K562 (cell line): ENCODE measurements around the gene CAMK2B. TPM values are rescaled to one million over a fixed set of nuclear protein-coding genes. Genes with fewer than 3 reads are reported as not detected.

Experiments
- ATAC-seq: fragments of 200-7000 bp; cut with Tn5 transposase; 3 replicates; pipeline ENCODE4 v1.9.1; 2020; ENCODE audit warnings: moderate library complexity
- BruUV-seq: library from RNA; stranded (reverse); fragments of 400-500 nt; replicated peaks from 2 replicates; lab custom pipeline; 2021; lab: Mats Ljungman, UMichigan
- CTCF ChIA-PET: fragments of 300-600 bp; formaldehyde crosslinking; extraction: SDS; loops from one replicate; lab custom pipeline; 2021; ENCODE audit warnings: low intra/inter-chr PET ratio; lab: Yijun Ruan, JAX
- POLR2A ChIA-PET: fragments of 300-600, 350-650 bp; sonication (Branson Sonifier 250); formaldehyde crosslinking; extraction: SDS; loops from one replicate; lab custom pipeline; 2021; ENCODE audit warnings: antibody characterized with exemption, inconsistent platforms; lab: Yijun Ruan, JAX
- DNase-seq, 4 experiments: peaks; one replicate each; pipeline versions ENCODE4 v3.0.0 to v3.0.0-alpha.2; 2011 to 2018; ENCODE audit warnings: low spot score in 3 of 4, mixed read lengths in 3 of 4; ENCODE audit errors: extremely low read depth in 1 of 4
- FAIRE-seq: peaks from 2 replicates; lab custom pipeline; 2011; peaks lifted over from hg19 to GRCh38; lab: Jason Lieb, UNC
- H2AFZ ChIP-seq: 2 replicates; pipeline ENCODE4 v1.6.0; 2011; ENCODE audit warnings: low read depth, low read length, control low read depth, inconsistent platforms
- H3K27ac ChIP-seq: fragments of 200-600 bp; 3 replicates; pipeline ENCODE4 v1.8.0; 2011; ENCODE audit warnings: low read depth, mild to moderate bottlenecking, control low read depth, inconsistent platforms, low read length, moderate library complexity, mixed read lengths; ENCODE audit errors: extremely low read depth
- H3K27me3 ChIP-seq, 2 experiments: fragments of 300-600 bp in 1 of 2; 2 replicates in 1 of 2; 3 replicates in 1 of 2; pipeline versions ENCODE4 v1.6.0 to v1.8.0; 2011; ENCODE audit warnings: inconsistent platforms in 2 of 2, low read length in 2 of 2, mild to moderate bottlenecking in 1 of 2, mixed read lengths in 1 of 2, moderate library complexity in 1 of 2; ENCODE audit not compliant: control insufficient read depth in 2 of 2, insufficient read depth in 2 of 2
- H3K36me3 ChIP-seq: fragments of 300-600 bp; 3 replicates; pipeline ENCODE4 v1.8.0; 2011; ENCODE audit warnings: mild to moderate bottlenecking, low read length, inconsistent platforms; ENCODE audit not compliant: control insufficient read depth, insufficient read depth
- H3K4me1 ChIP-seq, 2 experiments: fragments of 200-600 bp in 1 of 2; replicated peaks in 1 of 2; 2 replicates in 1 of 2; 3 replicates in 1 of 2; pipeline versions ENCODE4 v1.5.1 to v1.8.0; 2011; ENCODE audit warnings: inconsistent platforms in 2 of 2, low read length in 2 of 2, mild to moderate bottlenecking in 1 of 2, mixed read lengths in 1 of 2, moderate library complexity in 1 of 2; ENCODE audit not compliant: control insufficient read depth in 2 of 2, insufficient read depth in 2 of 2
- H3K4me2 ChIP-seq: 2 replicates; pipeline ENCODE4 v1.6.1; 2011; ENCODE audit warnings: low read length, control low read depth, inconsistent platforms, mixed read lengths; ENCODE audit not compliant: insufficient read depth
- H3K4me3 ChIP-seq: fragments of 200-600 bp; sonication (generic), shearing (Covaris generic); 2 replicates; pipeline ENCODE4 v1.5.1; 2016; ENCODE audit warnings: control low read depth, inconsistent platforms
- H3K79me2 ChIP-seq: fragments of 200-600 bp; 3 replicates; pipeline ENCODE4 v1.8.0; 2011; ENCODE audit warnings: low read length, inconsistent platforms; ENCODE audit not compliant: control insufficient read depth, insufficient read depth
- H3K9ac ChIP-seq, 2 experiments: 2 replicates each; pipeline versions ENCODE4 v1.6.0 to v1.6.1; 2011; ENCODE audit warnings: low read depth in 2 of 2, low read length in 2 of 2, control low read depth in 1 of 2, inconsistent platforms in 1 of 2, mild to moderate bottlenecking in 1 of 2, mixed read lengths in 1 of 2; ENCODE audit not compliant: insufficient read depth in 1 of 2
- H3K9me1 ChIP-seq: one replicate; pipeline ENCODE4 v1.6.0; 2011; ENCODE audit warnings: inconsistent platforms, mild to moderate bottlenecking, low read length, moderate library complexity; ENCODE audit not compliant: control insufficient read depth, insufficient read depth
- H3K9me3 ChIP-seq: replicated peaks from 2 replicates; pipeline ENCODE4 v1.5.1; 2011; ENCODE audit warnings: low read depth, low read length, inconsistent platforms; ENCODE audit not compliant: control insufficient read depth, insufficient read depth
- H4K20me1 ChIP-seq: replicated peaks from 2 replicates; pipeline ENCODE4 v1.6.1; 2011; ENCODE audit warnings: low read length, inconsistent platforms, mixed read lengths; ENCODE audit not compliant: control insufficient read depth, insufficient read depth
- EGR1 ChIP-seq: fragments of 450-650 bp; conservative IDR thresholded peaks from 2 replicates; pipeline ENCODE4 v1.6.1; 2017; ENCODE audit warnings: mild to moderate bottlenecking
- HMGN3 ChIP-seq: IDR thresholded peaks from 2 replicates; pipeline ENCODE4 v1.6.1; 2011; ENCODE audit warnings: borderline replicate concordance, low read depth, mild to moderate bottlenecking, mixed read lengths, low read length; ENCODE audit not compliant: insufficient read length; ENCODE audit errors: extremely low read depth
- SAFB ChIP-seq: fragments of 200-400 bp; formaldehyde crosslinking; IDR thresholded peaks from 2 replicates; pipeline ENCODE4 v1.6.1; 2017; ENCODE audit warnings: low read depth, low read length, borderline replicate concordance
- SAP30 ChIP-seq: fragments of 200-600 bp; sonication (generic); IDR thresholded peaks from 2 replicates; pipeline ENCODE4 v1.6.1; 2012; ENCODE audit warnings: borderline replicate concordance, low read depth, mild to moderate bottlenecking, moderate library complexity, low read length, control low read depth, inconsistent platforms; ENCODE audit not compliant: insufficient read depth, poor library complexity, severe bottlenecking
- XRCC3 ChIP-seq: fragments of 450-650 bp; IDR thresholded peaks from 2 replicates; pipeline ENCODE4 v1.6.1; 2017; ENCODE audit warnings: mild to moderate bottlenecking, moderate library complexity
- ZFP30 ChIP-seq: fragments of 250-450 bp; sonication (Bioruptor Pico); IDR thresholded peaks from 2 replicates; pipeline ENCODE4 v1.8.0; 2022; ENCODE audit warnings: moderate library complexity, mild to moderate bottlenecking, inconsistent platforms, borderline replicate concordance
- ZNF551 ChIP-seq: fragments of 250-450 bp; sonication (Bioruptor Pico); IDR thresholded peaks from 2 replicates; pipeline ENCODE4 v1.5.0; 2021; ENCODE audit warnings: mild to moderate bottlenecking, moderate library complexity
- ZNF584 ChIP-seq: fragments of 200-800 bp; sonication (Bioruptor generic); IDR thresholded peaks from 2 replicates; pipeline ENCODE4 v1.6.1; 2016; ENCODE audit warnings: low read depth, mild to moderate bottlenecking, missing genetic modification characterization, missing compliant biosample characterization
- ZNF79 ChIP-seq: fragments of 250-450 bp; sonication (Bioruptor Pico); IDR thresholded peaks from 2 replicates; pipeline ENCODE4 v1.4.0; 2020; ENCODE audit warnings: low read depth, mild to moderate bottlenecking, moderate library complexity
- WGBS: fragments of 100-300 bp; shearing (Covaris generic); methylation state at CpG from one replicate; pipeline ENCODE4 v1.1.6; 2016; ENCODE audit warnings: low coverage, mixed read lengths; ENCODE audit not compliant: insufficient coverage; ENCODE audit errors: missing lambda C conversion rate; 5-methylcytosine and 5-hydroxymethylcytosine counted together
- in situ Hi-C: fragments of 300-500 bp; cut with MboI; formaldehyde crosslinking; loops from 4 replicates; pipeline ENCODE4 v1.15.0; 2018; ENCODE audit warnings: inconsistent platforms, mixed read lengths
- intact Hi-C: fragments of 100-400 bp; cut with micrococcal nuclease; formaldehyde crosslinking; loops from 2 replicates; pipeline ENCODE4 v1.14.2; 2022
- polyA plus RNA-seq, 8 experiments: library from polyadenylated mRNA; depleted of rRNA in 4 of 8; stranded (reverse) in 5 of 8; unstranded in 3 of 8; fragments of >200 nt; fragmentation: Nextera tagmentation in 2 of 8; fragmentation: Illumina TruSeq in 1 of 8; extraction: Ambion mirVana in 2 of 8; extraction: Trizol in 1 of 8; gene quantifications; 2 replicates each; pipeline versions ENCODE4 v1.2.1 to v1.2.3, GENCODE V29; 2011 to 2014; ENCODE audit warnings: inconsistent platforms in 1 of 8, missing spikeins in 1 of 8
- total RNA-seq, 7 experiments: library from RNA; depleted of rRNA in 6 of 7; stranded (reverse); fragments of >200 nt in 6 of 7; fragmentation: Illumina TruSeq in 2 of 7; extraction: Trizol in 2 of 7; gene quantifications; 2 replicates each; pipeline versions ENCODE4 v1.2.1 to v1.2.3, GENCODE V29; 2011 to 2021; ENCODE audit warnings: low replicate concordance in 1 of 7
- TF ChIP-seq, protein P1 (sequence below): fragments of 450-650 bp; IDR thresholded peaks from one replicate; pipeline ENCODE4 v1.6.1; 2018; ENCODE audit warnings: mild to moderate bottlenecking, moderate library complexity; ENCODE audit not compliant: partially characterized antibody
- TF ChIP-seq, protein P2 (sequence below): fragments of 450-650 bp; formaldehyde crosslinking; IDR thresholded peaks from 2 replicates; pipeline ENCODE4 v1.4.0; 2022; ENCODE audit warnings: mild to moderate bottlenecking, moderate library complexity
- TF ChIP-seq, protein P3 (sequence below): sonication (generic); formaldehyde crosslinking; IDR thresholded peaks from 2 replicates; pipeline ENCODE4 v1.9.0; 2022; ENCODE audit warnings: mild to moderate bottlenecking, missing genetic modification reagents
- TF ChIP-seq, protein P4 (sequence below): fragments of 200-800 bp; sonication (Bioruptor generic); IDR thresholded peaks from 2 replicates; pipeline ENCODE4 v1.6.1; 2017; ENCODE audit warnings: missing genetic modification characterization, missing compliant biosample characterization
- TF ChIP-seq, protein P5 (sequence below): sonication (generic); formaldehyde crosslinking; IDR thresholded peaks from 2 replicates; pipeline ENCODE4 v1.8.1; 2023; ENCODE audit warnings: mild to moderate bottlenecking, missing genetic modification reagents

The CAMK2B gene
- total and polyA plus RNA-seq, 9 of the 15 experiments (the other 6 are each of a cell fraction or from before 2014, with no cell fraction given): 0.04 to 0.09 (median 0.05) TPM; not detected in 4

DNA sequence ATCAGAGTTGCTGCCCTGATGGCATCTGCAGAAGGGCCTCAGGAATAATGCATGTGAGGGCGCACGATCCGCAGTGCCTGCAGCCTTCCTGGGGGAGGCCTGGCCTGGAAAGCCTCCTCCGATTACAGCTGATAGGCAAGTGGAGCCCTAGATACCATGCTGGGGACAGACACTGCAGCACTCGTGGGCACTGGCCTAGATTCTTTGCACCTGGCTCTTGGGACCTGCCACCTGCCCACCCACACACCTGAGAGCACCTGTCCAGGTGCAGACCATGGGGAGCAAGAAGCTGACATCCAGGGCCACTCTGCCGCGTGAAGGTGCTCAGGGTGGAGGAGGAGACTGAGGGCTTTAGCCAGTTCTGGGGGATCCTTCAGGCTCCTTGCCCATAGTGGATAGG, 109.9 kb downstream of the CAMK2B start:
- in situ Hi-C loops: no loop called here
- H3K9me3 ChIP-seq: no peaks in the 10 kb centered on the region
- TF ChIP-seq HMGN3: no peak
- TF ChIP-seq, protein P1, sequence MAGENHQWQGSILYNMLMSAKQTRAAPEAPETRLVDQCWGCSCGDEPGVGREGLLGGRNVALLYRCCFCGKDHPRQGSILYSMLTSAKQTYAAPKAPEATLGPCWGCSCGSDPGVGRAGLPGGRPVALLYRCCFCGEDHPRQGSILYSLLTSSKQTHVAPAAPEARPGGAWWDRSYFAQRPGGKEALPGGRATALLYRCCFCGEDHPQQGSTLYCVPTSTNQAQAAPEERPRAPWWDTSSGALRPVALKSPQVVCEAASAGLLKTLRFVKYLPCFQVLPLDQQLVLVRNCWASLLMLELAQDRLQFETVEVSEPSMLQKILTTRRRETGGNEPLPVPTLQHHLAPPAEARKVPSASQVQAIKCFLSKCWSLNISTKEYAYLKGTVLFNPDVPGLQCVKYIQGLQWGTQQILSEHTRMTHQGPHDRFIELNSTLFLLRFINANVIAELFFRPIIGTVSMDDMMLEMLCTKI: no peak
- no peak for TF ChIP-seq ZNF551 (CRISPR knock-in tag)
- TF ChIP-seq, protein P2, sequence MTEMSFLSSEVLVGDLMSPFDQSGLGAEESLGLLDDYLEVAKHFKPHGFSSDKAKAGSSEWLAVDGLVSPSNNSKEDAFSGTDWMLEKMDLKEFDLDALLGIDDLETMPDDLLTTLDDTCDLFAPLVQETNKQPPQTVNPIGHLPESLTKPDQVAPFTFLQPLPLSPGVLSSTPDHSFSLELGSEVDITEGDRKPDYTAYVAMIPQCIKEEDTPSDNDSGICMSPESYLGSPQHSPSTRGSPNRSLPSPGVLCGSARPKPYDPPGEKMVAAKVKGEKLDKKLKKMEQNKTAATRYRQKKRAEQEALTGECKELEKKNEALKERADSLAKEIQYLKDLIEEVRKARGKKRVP (CRISPR knock-in tag): no peak
- no peak for TF ChIP-seq ZFP30
- TF ChIP-seq, protein P3, sequence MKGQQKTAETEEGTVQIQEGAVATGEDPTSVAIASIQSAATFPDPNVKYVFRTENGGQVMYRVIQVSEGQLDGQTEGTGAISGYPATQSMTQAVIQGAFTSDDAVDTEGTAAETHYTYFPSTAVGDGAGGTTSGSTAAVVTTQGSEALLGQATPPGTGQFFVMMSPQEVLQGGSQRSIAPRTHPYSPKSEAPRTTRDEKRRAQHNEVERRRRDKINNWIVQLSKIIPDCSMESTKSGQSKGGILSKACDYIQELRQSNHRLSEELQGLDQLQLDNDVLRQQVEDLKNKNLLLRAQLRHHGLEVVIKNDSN (CRISPR knock-in tag): no peak
- no peak for TF ChIP-seq ZNF79 (CRISPR knock-in tag)
- TF ChIP-seq, protein P4, sequence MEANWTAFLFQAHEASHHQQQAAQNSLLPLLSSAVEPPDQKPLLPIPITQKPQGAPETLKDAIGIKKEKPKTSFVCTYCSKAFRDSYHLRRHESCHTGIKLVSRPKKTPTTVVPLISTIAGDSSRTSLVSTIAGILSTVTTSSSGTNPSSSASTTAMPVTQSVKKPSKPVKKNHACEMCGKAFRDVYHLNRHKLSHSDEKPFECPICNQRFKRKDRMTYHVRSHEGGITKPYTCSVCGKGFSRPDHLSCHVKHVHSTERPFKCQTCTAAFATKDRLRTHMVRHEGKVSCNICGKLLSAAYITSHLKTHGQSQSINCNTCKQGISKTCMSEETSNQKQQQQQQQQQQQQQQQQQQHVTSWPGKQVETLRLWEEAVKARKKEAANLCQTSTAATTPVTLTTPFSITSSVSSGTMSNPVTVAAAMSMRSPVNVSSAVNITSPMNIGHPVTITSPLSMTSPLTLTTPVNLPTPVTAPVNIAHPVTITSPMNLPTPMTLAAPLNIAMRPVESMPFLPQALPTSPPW (CRISPR knock-in tag): no peak
- no peak for TF ChIP-seq SAP30
- TF ChIP-seq XRCC3: no peak
- TF ChIP-seq ZNF584 (CRISPR knock-in tag): no peak
- no peak for TF ChIP-seq EGR1
- TF ChIP-seq, protein P5, sequence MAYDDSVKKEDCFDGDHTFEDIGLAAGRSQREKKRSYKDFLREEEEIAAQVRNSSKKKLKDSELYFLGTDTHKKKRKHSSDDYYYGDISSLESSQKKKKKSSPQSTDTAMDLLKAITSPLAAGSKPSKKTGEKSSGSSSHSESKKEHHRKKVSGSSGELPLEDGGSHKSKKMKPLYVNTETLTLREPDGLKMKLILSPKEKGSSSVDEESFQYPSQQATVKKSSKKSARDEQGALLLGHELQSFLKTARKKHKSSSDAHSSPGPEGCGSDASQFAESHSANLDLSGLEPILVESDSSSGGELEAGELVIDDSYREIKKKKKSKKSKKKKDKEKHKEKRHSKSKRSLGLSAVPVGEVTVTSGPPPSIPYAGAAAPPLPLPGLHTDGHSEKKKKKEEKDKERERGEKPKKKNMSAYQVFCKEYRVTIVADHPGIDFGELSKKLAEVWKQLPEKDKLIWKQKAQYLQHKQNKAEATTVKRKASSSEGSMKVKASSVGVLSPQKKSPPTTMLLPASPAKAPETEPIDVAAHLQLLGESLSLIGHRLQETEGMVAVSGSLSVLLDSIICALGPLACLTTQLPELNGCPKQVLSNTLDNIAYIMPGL: no peak
- no peak for TF ChIP-seq SAFB

More for the DNA sequence above, 109.9 kb downstream of the CAMK2B start:
- Histone ChIP-seq H3K4me3 (no peak overlapping the region), H3K27me3 (no peaks in the 10 kb centered on the region), H3K79me2 (no peaks in the 10 kb centered on the region), H3K9ac (no peak overlapping the region), H3K9me1 (peaks cover 9% of the 10 kb centered on the region), H3K4me1 (peaks cover 13 to 57% of the 10 kb centered on the region in 2 experiments; a peak in 4 of 5 replicates), H2AFZ (no peak overlapping the region), H3K27ac (no peak overlapping the region), H3K36me3 (peaks cover 28% of the 10 kb centered on the region; the same call in 2 of the 3 replicates), H4K20me1 (peaks cover 15% of the 10 kb centered on the region), H3K4me2 (no peak overlapping the region)
- CTCF ChIA-PET: no interaction called here
- BruUV-seq: no TSS peak
- FAIRE-seq: no peak
- intact Hi-C loops: no loop called here
- 68% methylated on average over 7 of the region's 7 CpGs for WGBS
- POLR2A ChIA-PET: interaction anchor here (1.1 to 2.1 kb wide), 2 partner anchors 13 to 63 kb away, joined by 4 to 8 read pairs; no protein-coding TSS in a partner anchor
- ATAC-seq: no peak
- DNase-seq: no peak
